Right lobe of liver (tissue), 4 donors: ENCODE measurements around the gene FPGS.

Experiments used
- POLR2A ChIP-seq: fragments of 450-650 bp; IDR thresholded peaks from one replicate; pipeline ENCODE4 v1.6.1; 2017; ENCODE audit warnings: antibody characterized with exemption, mild to moderate bottlenecking
- TF ChIP-seq, protein P1 (sequence below), 4 donors: fragments of 200-600 bp in 3 of 4; fragments of 450-650 bp in 1 of 4; IDR thresholded peaks; one replicate each; pipeline versions ENCODE4 v1.5.1 to v1.8.0; 2016 to 2022; ENCODE audit warnings: antibody characterized with exemption in 4 of 4, mild to moderate bottlenecking in 2 of 4
- donor health status: DM: no; HTN: no; CAD: no.
- donor health status: DM: no; HTN: no; CAD: no.
- donor health status: DM: no; HTN: yes; CAD: no.

GRCh38 chr9:127756233-127756632, 46.4 kb upstream of the FPGS start:
- TF ChIP-seq, protein P1, sequence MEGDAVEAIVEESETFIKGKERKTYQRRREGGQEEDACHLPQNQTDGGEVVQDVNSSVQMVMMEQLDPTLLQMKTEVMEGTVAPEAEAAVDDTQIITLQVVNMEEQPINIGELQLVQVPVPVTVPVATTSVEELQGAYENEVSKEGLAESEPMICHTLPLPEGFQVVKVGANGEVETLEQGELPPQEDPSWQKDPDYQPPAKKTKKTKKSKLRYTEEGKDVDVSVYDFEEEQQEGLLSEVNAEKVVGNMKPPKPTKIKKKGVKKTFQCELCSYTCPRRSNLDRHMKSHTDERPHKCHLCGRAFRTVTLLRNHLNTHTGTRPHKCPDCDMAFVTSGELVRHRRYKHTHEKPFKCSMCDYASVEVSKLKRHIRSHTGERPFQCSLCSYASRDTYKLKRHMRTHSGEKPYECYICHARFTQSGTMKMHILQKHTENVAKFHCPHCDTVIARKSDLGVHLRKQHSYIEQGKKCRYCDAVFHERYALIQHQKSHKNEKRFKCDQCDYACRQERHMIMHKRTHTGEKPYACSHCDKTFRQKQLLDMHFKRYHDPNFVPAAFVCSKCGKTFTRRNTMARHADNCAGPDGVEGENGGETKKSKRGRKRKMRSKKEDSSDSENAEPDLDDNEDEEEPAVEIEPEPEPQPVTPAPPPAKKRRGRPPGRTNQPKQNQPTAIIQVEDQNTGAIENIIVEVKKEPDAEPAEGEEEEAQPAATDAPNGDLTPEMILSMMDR (IDR thresholded peaks at IDR 0.05) = no peak
- no peak for TF ChIP-seq POLR2A
